HG02588 (cell line): ENCODE results near the gene NEIL1.
"Not testable (repeated sequence)": the region's sequence is repeated elsewhere in the genome, so short reads cannot be mapped to it uniquely, and the experiment has no call there.

ENCODE experiments used
- ATAC-seq: cut with Tn5 transposase; IDR thresholded peaks from one replicate; pipeline ENCODE4 v1.9.1; 2021; ENCODE audit warnings: mild to moderate bottlenecking, moderate library complexity; ENCODE audit not compliant: unreplicated experiment

The NEIL1 gene, protein sequence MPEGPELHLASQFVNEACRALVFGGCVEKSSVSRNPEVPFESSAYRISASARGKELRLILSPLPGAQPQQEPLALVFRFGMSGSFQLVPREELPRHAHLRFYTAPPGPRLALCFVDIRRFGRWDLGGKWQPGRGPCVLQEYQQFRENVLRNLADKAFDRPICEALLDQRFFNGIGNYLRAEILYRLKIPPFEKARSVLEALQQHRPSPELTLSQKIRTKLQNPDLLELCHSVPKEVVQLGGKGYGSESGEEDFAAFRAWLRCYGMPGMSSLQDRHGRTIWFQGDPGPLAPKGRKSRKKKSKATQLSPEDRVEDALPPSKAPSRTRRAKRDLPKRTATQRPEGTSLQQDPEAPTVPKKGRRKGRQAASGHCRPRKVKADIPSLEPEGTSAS

DNA sequence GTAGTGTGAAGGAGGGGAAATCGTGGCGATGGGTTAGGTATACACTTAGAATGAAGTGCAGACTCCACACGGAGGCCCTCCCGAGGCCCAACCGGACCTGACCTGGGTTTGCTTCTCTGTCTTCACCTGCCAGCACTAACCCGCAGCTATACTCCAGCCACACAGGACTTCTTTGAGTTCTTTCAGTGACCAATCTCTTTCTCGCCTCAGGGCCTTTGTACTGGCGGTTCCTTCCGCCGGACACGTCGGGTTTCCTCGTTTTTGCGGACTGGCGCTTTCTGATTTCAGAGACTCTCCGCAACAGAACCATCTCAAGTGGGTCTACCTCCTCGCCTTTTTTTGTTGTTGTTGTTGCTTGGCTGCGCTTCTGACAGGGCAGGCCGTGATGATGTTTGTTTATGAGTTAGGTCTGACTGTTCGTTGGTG, at the start of gene NEIL1:
TSS of gene NEIL1 (plus strand) at position 244 of the 426 bp plus-strand sequence. CDS start 1,867 bp downstream, outside the sequence.
- ATAC-seq, result no peak

DNA sequence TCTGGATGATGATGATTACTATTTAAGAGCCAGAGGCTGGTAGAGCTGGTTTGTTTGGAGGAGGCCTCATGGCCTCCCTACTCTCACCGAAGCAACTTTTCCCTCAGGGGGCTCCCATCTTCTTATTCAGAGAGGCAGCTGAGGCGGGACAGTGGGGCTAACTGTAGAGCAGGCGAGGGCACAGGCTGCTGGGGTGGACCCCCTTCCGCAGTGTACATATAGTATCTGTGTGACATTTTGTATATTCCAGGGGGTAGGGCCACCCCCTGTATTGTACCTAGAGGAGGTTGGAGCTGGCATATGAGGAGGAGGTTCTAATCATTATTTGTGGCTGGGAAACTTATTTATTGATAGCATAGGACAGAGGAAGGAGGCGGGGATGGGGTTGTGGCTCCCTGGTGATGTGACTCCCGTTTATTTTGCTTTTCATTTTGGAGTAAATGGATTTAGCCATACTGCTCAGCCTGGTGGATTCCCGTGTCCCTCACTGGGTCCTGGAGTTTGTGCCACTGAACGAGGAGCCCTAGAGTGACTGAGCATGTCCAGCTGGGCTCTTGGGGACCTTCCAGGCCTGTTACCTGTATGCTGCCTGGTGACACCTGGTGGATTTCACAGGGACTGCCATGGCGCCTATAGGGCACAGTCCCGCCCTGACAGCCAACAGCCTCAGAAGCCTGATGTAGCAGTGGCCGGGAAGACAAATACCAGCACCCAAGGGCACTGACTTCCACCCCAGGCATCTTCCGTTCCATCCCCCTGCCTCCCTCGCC, 48.1 kb upstream of the NEIL1 start:
- ATAC-seq, result peak; percentile 62

DNA sequence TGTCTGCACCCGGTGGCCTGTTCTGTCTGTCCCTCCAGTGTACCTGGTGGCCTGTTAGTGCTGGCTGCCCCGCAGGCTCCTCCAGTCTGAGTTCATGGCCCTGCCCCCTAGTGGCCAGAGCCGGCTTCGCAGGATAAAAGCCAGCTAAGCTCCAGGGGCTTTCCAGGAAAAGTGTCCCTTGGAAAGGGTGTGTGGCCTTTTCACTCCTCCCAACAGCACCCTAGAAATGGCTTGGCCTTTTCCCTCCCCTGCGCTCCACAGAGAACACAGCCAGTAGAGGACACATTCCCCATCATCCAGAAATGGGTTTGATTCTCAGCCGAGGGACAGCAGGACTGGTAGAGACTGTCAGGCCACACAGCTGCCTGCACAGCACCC, 47.5 kb upstream of the NEIL1 start:
- ATAC-seq, result peak; percentile 71

DNA sequence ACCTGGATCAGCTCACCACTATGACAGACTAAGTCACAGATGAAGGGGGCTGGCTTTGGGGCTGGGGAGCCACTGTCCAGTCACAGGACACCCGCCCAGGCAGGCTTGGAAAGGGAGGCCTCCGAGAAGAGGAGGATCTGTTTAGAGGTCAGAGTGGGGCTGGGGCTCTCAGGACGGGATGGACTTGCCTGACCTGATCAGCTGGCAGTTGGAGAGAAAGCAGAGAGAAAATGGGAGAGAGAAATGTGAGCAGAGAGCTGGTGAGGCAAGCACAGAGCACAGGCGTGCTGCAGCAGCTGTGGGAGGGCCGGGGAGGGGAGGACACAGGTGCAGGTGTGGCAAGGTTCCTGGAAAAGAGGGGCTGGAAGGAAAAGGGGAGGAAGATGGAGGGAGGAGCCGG, 46.8 kb upstream of the NEIL1 start:
- ATAC-seq, result not testable (repeated sequence)

DNA sequence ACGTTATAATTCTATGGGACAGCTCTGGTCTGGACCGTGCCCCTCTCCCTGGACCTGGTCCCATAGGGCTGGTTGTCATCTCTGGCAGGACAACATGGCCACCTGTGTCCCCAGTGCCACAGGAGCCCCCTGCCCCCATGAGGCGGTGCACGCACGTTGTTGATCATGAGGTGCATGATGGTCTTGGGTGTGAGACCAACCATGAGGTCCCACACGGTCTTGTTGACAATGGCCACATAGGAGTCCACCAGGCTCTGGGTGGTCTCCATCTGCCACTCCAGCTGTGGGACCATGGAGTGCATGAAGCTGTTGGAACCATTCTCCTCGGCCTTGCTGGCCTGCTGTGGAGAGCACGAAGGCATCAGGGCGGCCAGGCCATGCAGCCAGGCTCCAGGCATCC, 44.5 kb upstream of the NEIL1 start:
- no peak for ATAC-seq

DNA sequence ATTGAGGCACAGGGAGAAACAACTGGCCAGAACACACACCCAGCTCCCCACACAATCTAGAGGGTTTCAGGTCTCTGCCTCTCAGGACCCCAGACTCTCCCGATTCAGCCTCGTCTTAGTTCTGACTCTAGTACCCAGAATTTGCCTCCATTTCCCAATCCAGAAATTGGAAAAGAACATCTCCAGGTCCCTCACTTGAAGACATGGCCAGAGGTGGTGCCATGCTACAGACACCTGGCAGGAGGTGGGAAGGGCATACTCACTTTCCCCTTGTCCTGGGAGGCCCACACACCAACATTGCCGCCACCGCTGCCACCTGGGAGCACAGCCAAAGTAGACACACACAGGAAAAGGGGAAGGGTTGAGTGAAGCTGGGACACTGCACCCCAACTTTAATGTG, 44.1 kb upstream of the NEIL1 start:
- not testable (repeated sequence) for ATAC-seq

DNA sequence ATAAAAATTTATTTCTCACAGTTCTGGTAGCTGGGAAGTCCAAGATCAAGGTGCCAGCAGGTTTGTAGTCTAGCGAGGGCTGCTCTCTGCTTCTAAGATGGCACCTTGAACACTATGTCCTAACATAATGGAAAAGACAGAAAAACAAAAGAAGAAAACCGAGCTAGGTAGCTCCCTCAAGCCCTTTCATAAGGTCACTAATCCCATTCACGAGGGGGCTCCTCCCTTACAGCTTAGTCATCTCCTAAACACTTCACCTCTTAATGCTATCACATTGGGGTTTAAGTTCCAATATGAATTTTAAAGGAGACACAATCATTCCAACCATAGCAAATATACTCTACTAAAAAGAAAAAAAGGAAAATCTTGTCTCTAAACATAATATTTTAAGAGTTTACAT, 40.7 kb upstream of the NEIL1 start:
- no peak for ATAC-seq

DNA sequence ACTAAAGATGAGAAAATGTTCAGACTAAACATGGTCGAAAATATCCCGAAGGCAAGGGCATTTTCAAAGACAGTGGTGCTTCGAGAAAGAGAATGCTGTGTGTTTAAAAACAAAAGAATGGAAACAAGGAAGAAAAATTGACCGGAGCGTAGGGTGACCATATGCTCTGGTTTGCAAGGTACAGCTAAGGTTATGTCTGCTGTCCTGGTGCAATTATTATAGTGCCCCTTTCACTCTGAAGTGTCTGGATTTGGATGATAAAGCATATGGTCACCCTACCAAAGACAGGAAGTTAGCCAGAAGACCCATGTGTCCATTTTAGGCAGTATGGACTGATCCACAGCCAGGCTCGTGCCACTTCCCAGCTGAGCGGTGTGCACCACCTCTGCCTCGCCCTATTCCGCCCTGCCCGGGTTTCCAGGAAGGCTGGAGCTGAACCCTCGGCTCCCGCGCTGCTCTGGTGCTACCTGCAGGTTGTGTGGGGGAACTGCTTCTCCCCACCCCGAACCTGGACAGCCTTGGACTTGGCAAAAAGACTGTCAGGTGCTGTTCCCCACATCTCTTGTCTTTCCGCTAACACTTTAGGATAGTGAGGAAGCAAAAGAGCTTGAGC, 39.0 kb upstream of the NEIL1 start:
- no peak for ATAC-seq

DNA sequence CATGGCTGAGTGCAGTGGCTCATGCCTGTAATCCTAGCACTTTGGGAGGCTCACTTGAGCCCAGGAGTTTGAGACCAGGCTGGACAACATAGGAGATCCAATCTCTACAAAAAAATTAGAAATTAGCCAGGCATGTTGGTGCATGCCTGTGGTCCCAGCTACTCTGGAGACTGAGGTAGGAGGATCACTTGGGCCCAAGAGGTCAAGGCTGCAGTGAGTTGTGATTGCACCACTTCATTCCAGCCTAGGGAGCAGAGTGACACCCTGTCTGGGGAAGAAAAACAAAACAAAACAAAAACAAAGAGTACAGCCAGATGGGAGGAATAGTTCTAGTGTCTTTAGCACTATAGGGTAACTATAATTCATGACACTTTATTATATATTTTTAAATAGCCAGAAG, 37.1 kb upstream of the NEIL1 start:
- ATAC-seq, result no peak

DNA sequence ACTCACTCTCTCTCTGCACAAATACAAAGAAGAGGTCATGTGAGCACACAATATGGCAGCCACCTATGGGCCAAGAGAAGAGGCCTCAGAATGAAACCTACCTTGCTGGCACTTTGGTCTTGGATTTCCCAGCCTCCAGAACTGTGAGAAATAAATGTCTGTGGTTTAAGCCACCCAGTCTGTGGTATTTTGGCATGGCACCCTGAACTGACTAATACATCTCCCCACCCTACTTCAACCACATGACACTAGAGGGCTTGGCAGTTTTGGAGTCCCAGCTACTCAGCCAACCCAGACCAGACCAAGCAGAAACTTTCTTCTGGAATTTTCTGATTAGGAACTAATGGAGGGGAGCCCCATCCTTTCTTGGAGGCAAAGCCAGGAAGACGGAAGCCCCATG, 34.3 kb upstream of the NEIL1 start:
- not testable (repeated sequence) for ATAC-seq

DNA sequence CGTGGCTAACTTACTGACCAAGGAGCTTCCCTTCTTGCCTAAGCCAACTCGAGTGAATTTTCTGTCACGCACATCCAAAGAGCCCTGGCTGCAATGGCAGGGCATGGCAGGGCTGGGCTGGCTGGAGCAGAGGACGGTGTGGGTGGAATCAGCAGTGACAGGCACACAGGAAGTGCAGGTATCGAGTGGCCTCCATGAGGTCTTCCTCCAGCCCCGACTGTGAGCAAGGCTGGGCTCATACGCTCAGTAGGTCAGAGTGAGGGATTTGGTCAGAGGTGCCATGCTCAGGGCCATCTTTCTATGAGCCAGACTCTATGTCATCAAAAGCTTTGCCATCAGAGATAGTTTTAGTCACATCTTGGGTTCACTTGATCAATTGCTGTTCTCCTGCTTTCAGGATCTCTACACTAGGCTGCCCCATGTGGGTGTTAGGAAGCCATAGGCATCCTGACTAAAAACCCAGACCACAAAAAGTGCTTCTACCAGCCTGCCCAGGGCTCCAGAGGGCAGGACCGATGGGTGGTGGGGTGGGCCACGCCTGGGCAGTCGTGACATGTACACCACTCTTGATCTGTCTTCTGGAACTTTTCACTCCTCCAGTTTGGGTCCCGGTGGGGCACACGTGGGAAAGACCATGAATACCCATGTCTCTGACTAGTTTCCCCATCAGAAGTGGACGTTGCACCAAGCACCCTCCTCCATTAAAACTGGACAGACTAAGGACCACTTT, 33.6 kb upstream of the NEIL1 start:
- no peak for ATAC-seq

DNA sequence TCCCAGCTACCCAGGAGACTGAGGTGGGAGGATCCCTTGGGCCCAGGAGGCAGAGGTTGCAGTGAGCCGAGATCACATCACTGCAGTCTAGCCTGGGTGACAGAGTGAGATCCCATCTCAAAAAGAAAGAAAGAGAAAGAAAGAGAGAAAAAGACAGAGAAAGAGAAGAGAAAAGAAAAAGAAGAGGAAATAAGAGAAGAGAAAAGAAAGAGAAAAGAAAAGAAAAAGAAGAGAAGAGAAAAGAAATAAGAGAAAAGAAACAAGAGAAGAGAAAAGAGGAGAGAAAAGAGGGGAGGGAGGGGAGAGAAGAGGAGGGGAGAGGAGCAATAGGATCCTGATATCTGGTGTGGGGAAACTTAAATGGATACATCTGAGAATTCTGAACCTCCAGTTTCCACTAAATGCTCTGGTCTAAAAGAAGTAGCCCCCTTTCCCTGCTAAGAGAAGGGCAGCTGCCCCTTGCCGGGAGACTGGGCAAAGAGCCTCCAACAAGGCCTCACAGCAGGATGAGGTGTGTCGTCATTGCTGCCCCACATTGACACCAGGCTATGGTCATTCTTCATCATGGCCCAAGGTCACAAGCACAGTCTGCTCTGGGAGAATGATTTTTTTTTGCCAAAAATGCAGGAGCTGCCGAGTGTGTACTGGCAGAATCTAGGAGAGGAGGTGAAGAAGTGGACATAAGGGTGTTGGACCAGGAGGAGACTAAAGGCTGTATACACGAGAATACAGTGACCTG, 32.1 kb upstream of the NEIL1 start:
- ATAC-seq, result no peak

DNA sequence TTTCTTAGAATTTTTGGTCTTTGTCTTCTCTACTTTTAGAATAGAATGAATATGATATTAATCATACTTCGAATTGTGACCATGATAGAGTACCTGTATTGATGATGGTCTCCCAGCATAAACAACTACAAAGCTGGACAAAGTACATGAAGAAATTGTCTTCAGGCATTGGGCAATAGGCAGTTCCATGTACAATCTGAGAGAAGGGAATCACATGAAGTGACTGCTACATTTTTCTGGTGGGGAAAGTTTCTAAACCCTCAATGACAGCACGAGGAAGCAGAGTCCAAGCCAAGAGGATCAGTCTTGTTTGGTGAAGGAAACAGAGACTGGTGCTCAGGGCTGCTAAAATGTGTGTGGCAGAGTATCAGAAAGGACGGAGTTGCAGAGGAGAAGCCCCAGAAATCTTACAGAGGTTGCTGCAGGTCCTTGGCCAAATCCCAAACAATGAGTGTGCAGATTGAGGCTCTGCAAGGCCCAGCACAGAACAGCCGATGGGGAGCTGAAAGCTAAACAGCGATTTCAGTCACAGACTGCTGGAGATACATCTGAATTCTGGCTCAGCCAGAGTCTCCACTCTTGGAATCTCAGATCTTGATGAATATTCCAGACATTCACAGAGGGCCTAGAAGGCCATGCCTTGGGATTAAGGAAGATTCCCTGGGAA, 27.5 kb upstream of the NEIL1 start:
- ATAC-seq, result not testable (repeated sequence)

DNA sequence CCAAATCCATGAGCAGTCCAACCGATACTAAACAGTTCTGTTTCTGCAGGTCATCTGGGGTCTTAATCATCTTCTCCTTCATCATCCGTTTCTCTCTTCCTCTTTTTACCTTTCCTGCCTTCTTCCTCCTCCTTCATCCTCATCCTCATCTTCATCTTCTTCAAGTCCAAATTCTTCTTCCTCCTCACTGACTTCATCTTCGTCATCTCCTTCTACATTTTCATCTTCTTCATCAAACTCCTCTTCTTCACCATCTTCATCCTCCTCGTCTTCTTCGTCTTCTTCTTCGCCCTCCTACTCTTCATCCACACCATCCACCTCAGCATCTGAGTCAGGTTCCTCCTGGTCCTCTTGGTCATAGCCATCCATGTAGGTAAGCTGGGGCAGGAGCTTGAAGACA, 25.1 kb upstream of the NEIL1 start:
- no peak for ATAC-seq

DNA sequence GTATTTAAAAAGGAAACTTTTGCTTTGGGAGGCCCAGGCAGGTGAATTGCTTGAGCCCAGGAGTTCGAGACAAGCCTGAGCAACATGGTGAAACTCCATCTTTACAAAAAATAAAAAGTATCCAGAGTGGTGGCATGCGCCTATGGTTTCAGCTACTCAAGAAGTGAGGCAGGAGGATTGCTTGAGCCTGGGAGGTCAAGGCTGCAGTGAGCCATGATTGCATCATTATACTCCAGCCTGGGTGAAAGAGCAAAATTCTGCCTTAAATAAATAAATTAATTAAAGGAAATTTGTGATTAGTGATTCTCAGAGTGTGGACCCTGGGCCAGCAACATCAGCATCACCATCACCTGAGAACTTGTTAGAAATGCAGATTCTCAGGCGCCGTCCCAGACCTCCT, 20.9 kb upstream of the NEIL1 start:
- no peak for ATAC-seq

DNA sequence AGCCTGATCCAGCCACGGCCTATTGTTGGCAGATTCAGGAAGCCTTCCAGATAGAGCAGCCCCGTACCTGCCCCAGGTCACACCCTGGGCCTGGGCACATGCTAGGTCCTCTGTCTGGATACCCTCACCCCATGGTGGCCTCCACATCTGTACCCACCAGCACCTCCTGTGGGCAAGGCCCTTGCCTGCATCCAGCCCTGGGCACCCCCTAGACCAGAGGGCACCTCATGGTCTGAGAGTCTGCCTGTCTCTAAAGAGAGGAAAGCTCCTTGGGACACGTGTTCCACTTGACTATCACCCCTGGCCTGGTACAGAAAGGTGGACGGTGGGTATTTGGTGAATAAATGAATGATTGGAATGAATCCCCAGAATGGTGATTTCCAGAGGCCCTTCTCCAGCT, 19.8 kb upstream of the NEIL1 start:
- no peak for ATAC-seq

DNA sequence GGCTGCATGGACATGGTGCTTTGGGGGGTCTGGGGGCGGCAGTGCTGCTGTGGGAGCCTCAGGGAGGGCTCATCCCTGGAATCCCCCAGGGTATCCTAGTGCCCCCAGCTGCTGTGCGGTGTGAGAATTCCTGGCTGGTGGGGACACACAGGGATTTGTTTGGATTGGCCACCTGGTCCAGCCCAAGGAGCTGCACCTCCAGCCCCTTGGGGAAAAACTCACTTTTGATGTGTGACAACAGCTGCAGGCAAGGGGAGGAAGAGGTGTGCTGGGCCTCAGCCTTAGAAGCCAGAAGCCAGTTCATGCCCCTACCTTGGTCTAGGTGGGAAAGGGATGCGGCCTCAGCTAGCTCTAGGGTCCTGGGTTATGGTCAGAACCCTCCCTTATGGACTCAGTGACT, 19.3 kb upstream of the NEIL1 start:
- no peak for ATAC-seq

DNA sequence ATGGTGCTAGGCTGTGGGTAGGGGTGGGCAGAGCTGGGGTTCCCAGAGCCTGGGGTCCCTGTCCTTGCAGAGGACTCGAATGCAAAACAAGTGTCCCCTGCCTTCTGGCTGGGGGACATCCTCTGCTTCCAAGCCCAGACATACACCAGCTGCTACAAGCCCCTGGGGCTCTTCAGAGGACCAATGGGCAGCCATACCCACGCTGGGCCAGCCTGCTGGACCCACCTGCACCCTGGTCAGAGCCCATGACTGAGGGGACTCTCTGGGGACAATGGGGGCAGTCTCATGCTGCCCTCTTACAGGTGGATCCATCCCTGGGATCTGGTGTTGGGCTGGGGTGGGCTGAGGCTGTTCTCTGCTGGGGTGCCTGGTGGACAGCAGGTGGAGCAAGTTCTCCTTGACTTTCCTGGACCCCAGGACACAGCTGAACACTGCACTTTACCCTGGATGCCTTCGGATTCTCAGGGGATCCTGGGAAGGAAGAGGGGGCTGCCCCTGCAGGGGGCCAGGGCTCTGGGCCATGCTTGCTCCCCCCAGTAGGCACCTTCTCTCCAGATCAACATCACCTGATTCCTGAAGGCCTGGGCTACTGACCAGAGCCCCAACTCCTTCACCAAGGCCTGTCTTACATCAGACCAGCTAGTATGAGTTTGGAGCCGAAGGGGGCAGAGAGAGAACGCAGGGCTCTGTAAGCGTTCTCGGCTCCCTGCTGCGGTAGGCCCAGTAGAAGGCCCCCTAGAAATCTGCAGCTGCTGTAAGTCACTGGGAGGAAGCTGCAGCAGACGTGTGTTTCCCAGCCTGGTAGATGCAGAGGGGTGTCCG, 18.1 kb upstream of the NEIL1 start:
- ATAC-seq, result no peak

DNA sequence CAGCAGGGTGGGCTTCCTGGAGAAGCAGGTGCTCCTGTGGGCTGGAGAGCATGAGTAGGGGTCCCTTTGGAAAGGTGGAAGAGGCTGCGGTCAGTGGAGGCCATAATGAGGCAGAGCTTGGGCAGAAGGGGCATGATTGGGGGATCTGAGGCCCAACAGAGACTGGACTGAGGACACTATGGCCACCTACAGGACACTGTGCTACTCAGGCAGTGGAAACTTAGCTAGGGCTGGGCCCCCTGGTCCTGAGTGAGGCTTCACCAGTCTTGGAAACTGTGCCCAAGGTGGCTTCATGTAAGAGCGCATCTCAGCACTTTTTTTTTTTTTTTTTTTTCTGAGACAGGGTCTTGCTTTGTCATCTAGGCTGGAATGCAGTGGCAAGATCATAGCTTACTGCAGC, 17.3 kb upstream of the NEIL1 start:
- ATAC-seq, result no peak
